ENCODE measurements around the gene ARL14EP.
A peak's percentile ranks its signal among the peaks of the same experiment; 100 is the strongest.

Gene ARL14EP

GRCh38 chr11:30322826-30323710 is at the start of gene ARL14EP:
Gene ARL14EP, plus strand, starts transcription at chr11:30323104. Its CDS starts 7,845 bp downstream, at chr11:30330949.
- peak; percentile 92 for DNase-seq (ENCODE audit: low spot score)

GRCh38 chr11:30277176-30277575 is 45.7 kb upstream of the ARL14EP start:
- no peak for DNase-seq (ENCODE audit: low spot score)

- DNase-seq (ENCODE audit: low spot score), result no peak
These were observed 43.1 kb upstream of the ARL14EP start for GRCh38 chr11:30279796-30280195.

- no peak for DNase-seq (ENCODE audit: low spot score)
These were observed 41.2 kb upstream of the ARL14EP start for GRCh38 chr11:30281476-30282288.

GRCh38 chr11:30282289-30282631 is 40.6 kb upstream of the ARL14EP start:
- no peak for DNase-seq (ENCODE audit: low spot score)

- DNase-seq (ENCODE audit: low spot score), result no peak
These were observed 38.1 kb upstream of the ARL14EP start for GRCh38 chr11:30284836-30285235.

- no peak for DNase-seq (ENCODE audit: low spot score)
These were observed 37.3 kb upstream of the ARL14EP start for GRCh38 chr11:30285416-30286121.

GRCh38 chr11:30291331-30291730 is 31.6 kb upstream of the ARL14EP start:
- DNase-seq (ENCODE audit: low spot score), result no peak

- no peak for DNase-seq (ENCODE audit: low spot score)
These were observed 30.4 kb upstream of the ARL14EP start for GRCh38 chr11:30292545-30292944.

- DNase-seq (ENCODE audit: low spot score), result no peak
These were observed 27.6 kb upstream of the ARL14EP start for GRCh38 chr11:30295178-30295885.

GRCh38 chr11:30304620-30305019 is 18.3 kb upstream of the ARL14EP start:
- no peak for DNase-seq (ENCODE audit: low spot score)

- DNase-seq (ENCODE audit: low spot score), result no peak
These were observed 12.3 kb upstream of the ARL14EP start for GRCh38 chr11:30310623-30311022.

- DNase-seq (ENCODE audit: low spot score), result no peak
These were observed 11.7 kb upstream of the ARL14EP start for GRCh38 chr11:30311189-30311588.

- DNase-seq (ENCODE audit: low spot score), result no peak
These were observed 10.7 kb upstream of the ARL14EP start for GRCh38 chr11:30312243-30312642.

- no peak for DNase-seq (ENCODE audit: low spot score)
These were observed 9.3 kb upstream of the ARL14EP start for GRCh38 chr11:30313580-30313979.

- no peak for DNase-seq (ENCODE audit: low spot score)
These were observed 8.3 kb upstream of the ARL14EP start for GRCh38 chr11:30314625-30315024.

- no peak for DNase-seq (ENCODE audit: low spot score)
These were observed 6.7 kb upstream of the ARL14EP start for GRCh38 chr11:30316237-30316636.

- DNase-seq (ENCODE audit: low spot score), result no peak
These were observed 5.9 kb upstream of the ARL14EP start for GRCh38 chr11:30317030-30317429.

GRCh38 chr11:30321321-30321720 is 1.6 kb upstream of the ARL14EP start:
- no peak for DNase-seq (ENCODE audit: low spot score)

- DNase-seq (ENCODE audit: low spot score), result no peak
These were observed 713 bp upstream of the ARL14EP start for GRCh38 chr11:30322191-30322590.

GRCh38 chr11:30326114-30326778 is 3.3 kb downstream of the ARL14EP start:
- DNase-seq (ENCODE audit: low spot score), result no peak
